Testis (tissue), 2 donors: Measurements from ENCODE around the gene PDE7B.

ENCODE experiments used
- POLR2A ChIP-seq: fragments of 450-650 bp; IDR thresholded peaks from one replicate; pipeline ENCODE4 v1.6.1; 2017; ENCODE audit warnings: antibody characterized with exemption, mild to moderate bottlenecking, moderate library complexity
- TF ChIP-seq, protein P1 (sequence below), 3 experiments: fragments of 450-650 bp in 2 of 3; fragments of 200-600 bp in 1 of 3; sonication (generic) in 1 of 3; IDR thresholded peaks; one replicate each; pipeline ENCODE4 v1.5.1; 2016 to 2019; ENCODE audit warnings: antibody characterized with exemption in 3 of 3, mild to moderate bottlenecking in 2 of 3, moderate library complexity in 1 of 3

DNA sequence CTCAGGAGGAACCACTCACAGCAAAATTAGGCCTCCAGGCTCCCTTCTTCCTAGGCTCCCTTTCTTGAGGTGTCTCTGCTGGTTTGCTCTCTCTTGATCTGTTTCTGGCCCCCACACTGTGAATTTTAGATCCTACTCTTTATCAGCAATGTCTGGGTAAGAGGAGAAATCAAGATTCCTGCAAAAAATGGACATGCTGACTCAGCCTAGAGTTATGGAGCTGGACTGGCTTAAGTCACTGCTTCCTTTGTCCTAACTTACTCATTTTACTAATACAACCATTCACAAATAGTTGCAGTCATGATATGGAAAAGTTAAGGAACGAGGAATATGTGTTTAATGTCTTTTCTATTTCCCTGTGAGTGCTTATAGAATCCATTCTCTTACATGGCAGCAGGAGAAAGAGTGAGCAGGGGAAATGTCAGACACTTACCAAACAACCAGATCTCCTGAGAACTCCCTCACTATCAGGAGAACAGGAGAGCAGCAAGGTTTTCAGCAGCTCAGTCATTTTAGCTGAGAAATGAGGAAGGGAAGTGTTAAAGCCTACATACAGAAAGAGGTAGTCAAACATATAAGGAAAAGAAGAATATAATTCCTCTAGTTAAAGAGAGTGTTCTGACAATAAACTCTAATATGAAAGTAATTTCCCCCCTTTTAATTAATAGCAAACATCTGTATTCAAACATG is 160.8 kb downstream of the PDE7B start:
- TF ChIP-seq, protein P1, sequence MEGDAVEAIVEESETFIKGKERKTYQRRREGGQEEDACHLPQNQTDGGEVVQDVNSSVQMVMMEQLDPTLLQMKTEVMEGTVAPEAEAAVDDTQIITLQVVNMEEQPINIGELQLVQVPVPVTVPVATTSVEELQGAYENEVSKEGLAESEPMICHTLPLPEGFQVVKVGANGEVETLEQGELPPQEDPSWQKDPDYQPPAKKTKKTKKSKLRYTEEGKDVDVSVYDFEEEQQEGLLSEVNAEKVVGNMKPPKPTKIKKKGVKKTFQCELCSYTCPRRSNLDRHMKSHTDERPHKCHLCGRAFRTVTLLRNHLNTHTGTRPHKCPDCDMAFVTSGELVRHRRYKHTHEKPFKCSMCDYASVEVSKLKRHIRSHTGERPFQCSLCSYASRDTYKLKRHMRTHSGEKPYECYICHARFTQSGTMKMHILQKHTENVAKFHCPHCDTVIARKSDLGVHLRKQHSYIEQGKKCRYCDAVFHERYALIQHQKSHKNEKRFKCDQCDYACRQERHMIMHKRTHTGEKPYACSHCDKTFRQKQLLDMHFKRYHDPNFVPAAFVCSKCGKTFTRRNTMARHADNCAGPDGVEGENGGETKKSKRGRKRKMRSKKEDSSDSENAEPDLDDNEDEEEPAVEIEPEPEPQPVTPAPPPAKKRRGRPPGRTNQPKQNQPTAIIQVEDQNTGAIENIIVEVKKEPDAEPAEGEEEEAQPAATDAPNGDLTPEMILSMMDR (IDR thresholded peaks at IDR 0.05), result no peak
- TF ChIP-seq POLR2A, result no peak
